Measurements from ENCODE around the gene MIER2. TPM values are rescaled to one million over a fixed set of nuclear protein-coding genes. Genes with fewer than 3 reads are reported as not detected.

MIER2 gene
- total RNA-seq, 1 donor from 2014 or later = 43.5 TPM

DNA sequence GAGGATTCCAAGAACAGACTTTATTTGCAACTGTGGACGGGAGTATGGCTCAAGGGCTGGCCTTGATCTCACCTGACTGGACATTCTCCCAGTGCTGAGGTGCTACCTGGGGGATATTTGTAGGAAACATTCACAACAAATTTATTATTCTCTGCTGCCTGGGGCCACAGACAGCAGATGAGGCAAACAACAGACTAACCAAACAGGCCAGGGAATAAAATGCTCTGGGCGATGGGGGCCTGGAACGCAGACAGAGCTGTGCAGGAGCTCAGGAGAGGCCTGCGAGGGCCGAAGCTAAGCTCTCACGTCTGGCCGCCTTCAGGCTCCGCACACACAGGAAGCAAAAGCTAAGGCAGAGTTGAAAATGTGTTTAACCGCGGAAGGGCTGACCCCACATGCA is 61.2 kb downstream of the MIER2 start:
- Mint-ChIP-seq H3K27me3 (ENCODE audit: low read depth, unreplicated experiment) (no peaks in the 10 kb centered on the region), H3K4me3 (ENCODE audit: unreplicated experiment) (no peak overlapping the region), H3K36me3 (ENCODE audit: low read depth, unreplicated experiment) (peaks cover 2% of the 10 kb centered on the region), H3K9me3 (ENCODE audit: unreplicated experiment) (no peaks in the 10 kb centered on the region), H3K4me1 (ENCODE audit: low read depth, unreplicated experiment) (no peaks in the 10 kb centered on the region), H3K27ac (ENCODE audit: unreplicated experiment) (no peak overlapping the region)
- no peaks in the 10 kb centered on the region for H3K36me3 ChIP-seq (ENCODE audit: insufficient read depth, low read length)
- H4K20me1 ChIP-seq (ENCODE audit: insufficient read depth, low read length) = no peaks in the 10 kb centered on the region
- no peaks in the 10 kb centered on the region for H3K4me1 ChIP-seq (ENCODE audit: insufficient read depth, low read length)
- H3K27ac ChIP-seq (ENCODE audit: low read depth, low read length) = no peak overlapping the region
- H3K4me3 ChIP-seq (ENCODE audit: insufficient read depth, low read depth, low read length) = no peak overlapping the region
- FAIRE-seq (no peak), DNase-seq (ENCODE audit: low read depth) (no peak)
- no peaks in the 10 kb centered on the region for H3K27me3 ChIP-seq (ENCODE audit: insufficient read depth, low read length)
- no peak for TF ChIP-seq EZH2 (IDR thresholded peaks at IDR 0.05; ENCODE audit: insufficient read depth, low read length)
- TF ChIP-seq, protein P1, sequence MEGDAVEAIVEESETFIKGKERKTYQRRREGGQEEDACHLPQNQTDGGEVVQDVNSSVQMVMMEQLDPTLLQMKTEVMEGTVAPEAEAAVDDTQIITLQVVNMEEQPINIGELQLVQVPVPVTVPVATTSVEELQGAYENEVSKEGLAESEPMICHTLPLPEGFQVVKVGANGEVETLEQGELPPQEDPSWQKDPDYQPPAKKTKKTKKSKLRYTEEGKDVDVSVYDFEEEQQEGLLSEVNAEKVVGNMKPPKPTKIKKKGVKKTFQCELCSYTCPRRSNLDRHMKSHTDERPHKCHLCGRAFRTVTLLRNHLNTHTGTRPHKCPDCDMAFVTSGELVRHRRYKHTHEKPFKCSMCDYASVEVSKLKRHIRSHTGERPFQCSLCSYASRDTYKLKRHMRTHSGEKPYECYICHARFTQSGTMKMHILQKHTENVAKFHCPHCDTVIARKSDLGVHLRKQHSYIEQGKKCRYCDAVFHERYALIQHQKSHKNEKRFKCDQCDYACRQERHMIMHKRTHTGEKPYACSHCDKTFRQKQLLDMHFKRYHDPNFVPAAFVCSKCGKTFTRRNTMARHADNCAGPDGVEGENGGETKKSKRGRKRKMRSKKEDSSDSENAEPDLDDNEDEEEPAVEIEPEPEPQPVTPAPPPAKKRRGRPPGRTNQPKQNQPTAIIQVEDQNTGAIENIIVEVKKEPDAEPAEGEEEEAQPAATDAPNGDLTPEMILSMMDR (IDR thresholded peaks at IDR 0.05; ENCODE audit: insufficient read depth, low read depth, low read length) = no peak
- H3K9me3 ChIP-seq (ENCODE audit: insufficient read depth, low read depth, low read length) = no peaks in the 10 kb centered on the region
- no peak overlapping the region for H2AFZ ChIP-seq (ENCODE audit: low read depth, low read length)
- H3K79me2 ChIP-seq (ENCODE audit: insufficient read depth, low read length) = no peaks in the 10 kb centered on the region
- no peak overlapping the region for H3K4me2 ChIP-seq (ENCODE audit: low read length)
- H3K9ac ChIP-seq (ENCODE audit: low read length) = no peak overlapping the region

DNA sequence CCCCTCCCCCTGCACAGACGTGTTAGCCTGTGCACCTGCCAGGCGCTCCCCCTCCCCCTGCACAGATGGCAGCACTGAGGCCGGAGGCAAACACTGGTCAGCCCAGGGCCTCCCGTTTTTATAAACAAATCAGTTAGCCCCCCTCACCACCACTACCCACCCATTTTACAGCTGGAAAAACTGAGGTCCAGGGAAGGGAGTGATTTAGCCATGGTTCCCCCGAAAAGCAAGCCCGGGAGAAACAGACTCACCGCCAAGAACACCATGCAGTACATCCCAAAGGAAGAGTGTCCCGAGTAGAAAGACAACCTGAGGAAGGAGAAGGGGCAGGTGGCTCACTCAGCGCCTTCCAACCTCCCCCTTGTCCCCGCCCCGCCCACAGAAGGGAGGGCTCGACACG is 62.1 kb downstream of the MIER2 start:
- DNase-seq (ENCODE audit: low read depth) = no peak

DNA sequence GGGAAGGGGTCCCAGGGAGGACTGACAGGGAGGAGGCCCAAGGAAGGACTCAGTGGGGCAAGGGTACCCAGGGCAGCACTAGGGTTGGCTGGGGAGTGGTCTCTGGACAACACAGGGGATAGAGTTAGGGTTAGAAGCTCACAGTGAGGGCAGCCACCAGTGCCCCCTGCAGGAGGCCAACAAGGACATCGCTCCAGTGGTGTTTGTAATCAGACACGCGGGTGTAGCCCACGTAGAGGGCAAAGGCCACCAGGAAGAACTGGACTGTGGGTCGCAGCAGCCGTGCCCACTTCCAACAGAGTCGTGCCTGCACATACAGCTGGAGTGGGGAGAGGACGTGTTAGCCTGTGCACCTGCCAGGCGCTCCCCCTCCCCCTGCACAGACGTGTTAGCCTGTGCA is 62.6 kb downstream of the MIER2 start:
- no peak overlapping the region for H3K27ac Mint-ChIP-seq (ENCODE audit: unreplicated experiment)
- no peaks in the 10 kb centered on the region for H3K9me3 ChIP-seq (ENCODE audit: insufficient read depth, low read depth, low read length)
- H3K79me2 ChIP-seq (ENCODE audit: insufficient read depth, low read length) = no peaks in the 10 kb centered on the region
- no peak for TF ChIP-seq EZH2 (IDR thresholded peaks at IDR 0.05; ENCODE audit: insufficient read depth, low read length)
- TF ChIP-seq, protein P1 (IDR thresholded peaks at IDR 0.05; ENCODE audit: insufficient read depth, low read depth, low read length) = no peak
- no peak overlapping the region for H3K27ac ChIP-seq (ENCODE audit: low read depth, low read length)
- H3K9ac ChIP-seq (ENCODE audit: low read length) = no peak overlapping the region
- no peaks in the 10 kb centered on the region for H4K20me1 ChIP-seq (ENCODE audit: insufficient read depth, low read length)
- peaks cover 2% of the 10 kb centered on the region for H3K36me3 Mint-ChIP-seq (ENCODE audit: low read depth, unreplicated experiment)
- H3K4me3 Mint-ChIP-seq (ENCODE audit: unreplicated experiment) = no peak overlapping the region
- peaks cover 6% of the 10 kb centered on the region for H3K27me3 Mint-ChIP-seq (ENCODE audit: low read depth, unreplicated experiment)
- no peaks in the 10 kb centered on the region for H3K9me3 Mint-ChIP-seq (ENCODE audit: unreplicated experiment)
- H2AFZ ChIP-seq (ENCODE audit: low read depth, low read length) = no peak overlapping the region
- no peaks in the 10 kb centered on the region for H3K4me1 ChIP-seq (ENCODE audit: insufficient read depth, low read length)
- H3K4me3 ChIP-seq (ENCODE audit: insufficient read depth, low read depth, low read length) = no peak overlapping the region
- DNase-seq (ENCODE audit: low read depth) (no peak), FAIRE-seq (no peak)
- H3K4me2 ChIP-seq (ENCODE audit: low read length) = no peak overlapping the region
- no peaks in the 10 kb centered on the region for H3K36me3 ChIP-seq (ENCODE audit: insufficient read depth, low read length)
- no peaks in the 10 kb centered on the region for H3K27me3 ChIP-seq (ENCODE audit: insufficient read depth, low read length)
- no peaks in the 10 kb centered on the region for H3K4me1 Mint-ChIP-seq (ENCODE audit: low read depth, unreplicated experiment)

More for the DNA sequence above, 62.1 kb downstream of the MIER2 start:
- Mint-ChIP-seq H3K36me3 (ENCODE audit: low read depth, unreplicated experiment) (peaks cover 2% of the 10 kb centered on the region), H3K27ac (ENCODE audit: unreplicated experiment) (no peak overlapping the region), H3K27me3 (ENCODE audit: low read depth, unreplicated experiment) (peaks cover under 1% of the 10 kb centered on the region), H3K4me3 (ENCODE audit: unreplicated experiment) (no peak overlapping the region), H3K4me1 (ENCODE audit: low read depth, unreplicated experiment) (no peaks in the 10 kb centered on the region), H3K9me3 (ENCODE audit: unreplicated experiment) (no peaks in the 10 kb centered on the region)
- H3K9ac ChIP-seq (ENCODE audit: low read length) = no peak overlapping the region
- TF ChIP-seq, protein P1 (IDR thresholded peaks at IDR 0.05; ENCODE audit: insufficient read depth, low read depth, low read length) = no peak
- no peak for TF ChIP-seq EZH2 (IDR thresholded peaks at IDR 0.05; ENCODE audit: insufficient read depth, low read length)
- H3K36me3 ChIP-seq (ENCODE audit: insufficient read depth, low read length) = no peaks in the 10 kb centered on the region
- no peak overlapping the region for H3K4me2 ChIP-seq (ENCODE audit: low read length)
- no peaks in the 10 kb centered on the region for H3K27me3 ChIP-seq (ENCODE audit: insufficient read depth, low read length)
- H3K27ac ChIP-seq (ENCODE audit: low read depth, low read length) = no peak overlapping the region
- no peaks in the 10 kb centered on the region for H3K9me3 ChIP-seq (ENCODE audit: insufficient read depth, low read depth, low read length)
- no peaks in the 10 kb centered on the region for H4K20me1 ChIP-seq (ENCODE audit: insufficient read depth, low read length)
- no peaks in the 10 kb centered on the region for H3K4me1 ChIP-seq (ENCODE audit: insufficient read depth, low read length)
- no peak for FAIRE-seq
- H3K4me3 ChIP-seq (ENCODE audit: insufficient read depth, low read depth, low read length) = no peak overlapping the region
- no peak overlapping the region for H2AFZ ChIP-seq (ENCODE audit: low read depth, low read length)
- no peaks in the 10 kb centered on the region for H3K79me2 ChIP-seq (ENCODE audit: insufficient read depth, low read length)
